GM12891 (cell line): ENCODE data around the gene PRKAR1B.

Source experiments
- POLR2A ChIP-seq: IDR thresholded peaks from 2 replicates; pipeline ENCODE4 v1.6.1; 2011; ENCODE audit warnings: low read depth, low read length, control low read depth
- POLR2AphosphoS5 ChIP-seq: IDR thresholded peaks from 2 replicates; pipeline ENCODE4 v1.6.1; 2011; ENCODE audit warnings: low read depth, low read length, control low read depth

DNA sequence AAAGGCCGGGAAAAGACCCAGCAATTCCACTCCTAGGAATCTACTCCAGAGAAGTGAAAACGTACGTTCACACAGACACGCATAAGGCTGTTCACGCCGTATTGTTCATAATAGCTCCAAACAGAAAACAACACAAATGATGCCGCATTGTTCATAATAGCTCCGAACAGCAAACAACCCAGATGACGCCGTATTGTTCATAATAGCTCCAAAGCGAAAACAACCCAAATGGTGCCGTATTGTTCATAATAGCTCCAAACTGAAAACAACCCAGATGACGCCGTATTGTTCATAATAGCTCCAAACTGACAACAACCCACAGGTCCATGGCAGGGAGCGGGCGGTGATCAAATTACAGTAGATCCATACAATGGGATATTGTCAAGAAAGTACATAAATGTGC is 85.8 kb downstream of the PRKAR1B start:
- TF ChIP-seq POLR2AphosphoS5 (no peak), POLR2A (no peak)
